GM23338 (cell line): ENCODE data around the gene ALX3.

Experiments used
- EZH2 ChIP-seq: fragments of 200-600 bp; sonication (generic); IDR thresholded peaks from one replicate; pipeline ENCODE4 v1.8.0; 2017; ENCODE audit warnings: antibody characterized with exemption, mild to moderate bottlenecking, low read depth; ENCODE audit not compliant: unreplicated experiment
- EZH2phosphoT487 ChIP-seq: fragments of 200-600 bp; sonication (generic); IDR thresholded peaks from one replicate; pipeline ENCODE4 v1.8.1; 2018; ENCODE audit warnings: antibody characterized with exemption; ENCODE audit not compliant: unreplicated experiment
- POLR2AphosphoS5 ChIP-seq: IDR thresholded peaks from 2 replicates; pipeline ENCODE4 v1.6.1; 2016; ENCODE audit warnings: antibody characterized with exemption, low read depth
- TF ChIP-seq, protein P1 (sequence below), 2 experiments: fragments of 200-600 bp in 1 of 2; sonication (generic) in 1 of 2; conservative IDR thresholded peaks; 2 replicates each; pipeline versions ENCODE4 v1.5.1 to v1.6.1; 2016 to 2017; ENCODE audit warnings: antibody characterized with exemption in 2 of 2, low read depth in 2 of 2, mild to moderate bottlenecking in 2 of 2, moderate library complexity in 1 of 2

DNA sequence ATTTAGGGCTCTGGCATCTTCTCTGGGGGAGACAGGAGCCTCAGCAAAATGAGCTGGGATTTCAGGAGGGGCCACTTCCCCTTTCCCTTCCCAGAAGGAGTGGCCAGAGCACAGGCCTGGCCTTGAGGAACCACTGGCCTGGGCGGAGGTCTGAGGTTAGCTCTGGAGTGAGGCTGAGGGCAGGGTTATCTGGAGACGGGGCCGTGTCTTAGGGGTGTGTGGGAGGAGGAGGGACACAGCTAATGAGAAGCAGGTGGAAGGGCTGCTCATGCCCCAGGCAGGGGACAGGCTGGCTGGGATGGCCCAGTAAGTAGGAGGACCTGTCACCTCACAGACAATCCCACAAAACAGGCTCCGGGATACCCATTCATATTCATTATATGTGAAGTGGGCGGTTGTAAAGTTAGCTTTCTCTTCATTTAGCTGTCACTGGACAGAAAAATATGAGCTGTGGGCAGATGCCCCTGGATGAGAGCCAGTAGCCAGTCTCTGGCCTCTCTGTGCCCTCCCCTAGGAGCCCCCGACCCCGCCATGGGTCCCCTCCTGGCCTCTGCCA is 12.4 kb downstream of the ALX3 start:
- TF ChIP-seq, protein P1, sequence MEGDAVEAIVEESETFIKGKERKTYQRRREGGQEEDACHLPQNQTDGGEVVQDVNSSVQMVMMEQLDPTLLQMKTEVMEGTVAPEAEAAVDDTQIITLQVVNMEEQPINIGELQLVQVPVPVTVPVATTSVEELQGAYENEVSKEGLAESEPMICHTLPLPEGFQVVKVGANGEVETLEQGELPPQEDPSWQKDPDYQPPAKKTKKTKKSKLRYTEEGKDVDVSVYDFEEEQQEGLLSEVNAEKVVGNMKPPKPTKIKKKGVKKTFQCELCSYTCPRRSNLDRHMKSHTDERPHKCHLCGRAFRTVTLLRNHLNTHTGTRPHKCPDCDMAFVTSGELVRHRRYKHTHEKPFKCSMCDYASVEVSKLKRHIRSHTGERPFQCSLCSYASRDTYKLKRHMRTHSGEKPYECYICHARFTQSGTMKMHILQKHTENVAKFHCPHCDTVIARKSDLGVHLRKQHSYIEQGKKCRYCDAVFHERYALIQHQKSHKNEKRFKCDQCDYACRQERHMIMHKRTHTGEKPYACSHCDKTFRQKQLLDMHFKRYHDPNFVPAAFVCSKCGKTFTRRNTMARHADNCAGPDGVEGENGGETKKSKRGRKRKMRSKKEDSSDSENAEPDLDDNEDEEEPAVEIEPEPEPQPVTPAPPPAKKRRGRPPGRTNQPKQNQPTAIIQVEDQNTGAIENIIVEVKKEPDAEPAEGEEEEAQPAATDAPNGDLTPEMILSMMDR (conservative IDR thresholded peaks at IDR 0.05; ENCODE audit: low read depth in 2 of 2), result no peak
- TF ChIP-seq POLR2AphosphoS5 (no peak), EZH2phosphoT487 (no peak), EZH2 (no peak)
